Karpas-422 (cell line): ENCODE measurements around the gene CLSTN1. TPM values are rescaled to one million over a fixed set of nuclear protein-coding genes. Genes with fewer than 3 reads are reported as not detected.
"Not testable (repeated sequence)": the region's sequence is repeated elsewhere in the genome, so short reads cannot be mapped to it uniquely, and the experiment has no call there.

Source experiments
- DNase-seq: peaks from one replicate; pipeline ENCODE4 v3.0.0-alpha.2; 2015
- H2AFZ ChIP-seq: fragments of 200-600 bp; sonication (generic); 2 replicates; pipeline ENCODE4 v1.6.1; 2014; ENCODE audit warnings: antibody characterized with exemption, low read length, mixed read lengths
- H3K27ac ChIP-seq: fragments of 200-600 bp; sonication (generic); 2 replicates; pipeline ENCODE4 v1.5.1; 2014; ENCODE audit warnings: mild to moderate bottlenecking, low read length, moderate library complexity
- H3K27me3 ChIP-seq: fragments of 200-600 bp; sonication (generic); 2 replicates; pipeline ENCODE4 v1.6.1; 2014; ENCODE audit warnings: low read length, mixed read lengths
- H3K36me3 ChIP-seq: fragments of 200-600 bp; sonication (generic); 2 replicates; pipeline ENCODE4 v1.6.1; 2014; ENCODE audit warnings: low read length, mixed read lengths; ENCODE audit not compliant: insufficient read depth
- H3K4me1 ChIP-seq: fragments of 200-600 bp; sonication (generic); 2 replicates; pipeline ENCODE4 v1.6.1; 2014; ENCODE audit warnings: mild to moderate bottlenecking, low read length, mixed read lengths
- H3K4me2 ChIP-seq: fragments of 200-600 bp; sonication (generic); 2 replicates; pipeline ENCODE4 v1.6.1; 2014; ENCODE audit warnings: low read length, low read depth, mild to moderate bottlenecking; ENCODE audit not compliant: poor library complexity, severe bottlenecking
- H3K4me3 ChIP-seq: fragments of 200-600 bp; sonication (generic); 2 replicates; pipeline ENCODE4 v1.5.1; 2014; ENCODE audit warnings: mild to moderate bottlenecking, antibody characterized with exemption, low read length, mixed read lengths
- H3K79me2 ChIP-seq: fragments of 200-600 bp; sonication (generic); 2 replicates; pipeline ENCODE4 v1.6.1; 2014; ENCODE audit warnings: mild to moderate bottlenecking, low read length, mixed read lengths
- H3K9ac ChIP-seq: fragments of 200-600 bp; sonication (generic); 2 replicates; pipeline ENCODE4 v1.6.0; 2014; ENCODE audit warnings: low read length
- H3K9me2 ChIP-seq: fragments of 200-600 bp; sonication (generic), shearing (Covaris generic); replicated peaks from 2 replicates; pipeline ENCODE4 v1.6.0; 2014; ENCODE audit warnings: mild to moderate bottlenecking, low read length, moderate library complexity; ENCODE audit not compliant: insufficient read depth
- H3K9me3 ChIP-seq: fragments of 300-700, 200-600 bp; sonication (generic); 2 replicates; pipeline ENCODE4 v1.6.1; 2014; ENCODE audit warnings: low read length, mixed read lengths
- H4K20me1 ChIP-seq: fragments of 200-600 bp; sonication (generic); 2 replicates; pipeline ENCODE4 v1.6.1; 2014; ENCODE audit warnings: mild to moderate bottlenecking, antibody characterized with exemption, low read length, low read depth; ENCODE audit not compliant: insufficient read depth
- total RNA-seq: library from RNA; depleted of rRNA; stranded (reverse); fragments of >200 nt; shearing (Covaris generic); gene quantifications from 2 replicates; pipeline ENCODE4 v1.2.3, GENCODE V29; 2014; ENCODE audit warnings: low replicate concordance

Gene CLSTN1
- total RNA-seq, 1 experiment from 2014 or later = 52.0 TPM

DNA sequence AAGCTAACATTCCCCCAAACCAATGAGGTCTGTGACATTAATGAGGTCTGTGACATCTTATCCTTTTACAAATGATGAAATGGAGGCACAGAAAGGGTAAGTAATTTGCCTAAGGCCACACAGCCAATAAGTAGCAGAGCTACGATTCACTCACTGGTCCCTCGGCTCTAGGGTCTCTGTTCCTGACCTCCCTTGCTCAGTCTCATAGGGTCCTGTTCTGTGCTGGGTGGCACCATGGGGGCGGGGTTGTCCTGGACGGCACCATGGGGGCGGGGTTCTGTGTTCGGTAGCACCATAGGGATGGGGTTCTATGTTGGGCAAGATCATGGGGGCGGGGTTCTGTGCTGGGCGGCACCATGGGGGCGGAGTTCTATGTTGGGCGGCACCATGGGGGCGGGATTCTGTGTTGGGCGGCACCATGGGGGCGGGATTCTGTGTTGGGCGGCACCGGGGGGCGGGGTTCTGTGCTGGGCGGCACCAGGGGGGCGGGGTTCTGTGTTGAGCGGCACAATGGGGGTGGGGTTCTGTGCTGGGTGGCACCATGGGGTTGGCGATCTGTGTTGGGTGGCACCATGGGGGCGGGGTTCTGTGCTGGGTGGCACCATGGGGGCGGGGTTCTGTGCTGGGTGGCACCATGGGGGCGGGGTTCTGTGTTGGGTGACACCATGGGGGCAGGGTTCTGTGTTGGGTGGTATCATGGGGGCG, 55.6 kb downstream of the CLSTN1 start:
- no peak overlapping the region for H3K4me2 ChIP-seq
- H3K27ac ChIP-seq = no peak overlapping the region
- no peaks in the 10 kb centered on the region for H3K27me3 ChIP-seq
- H4K20me1 ChIP-seq = peaks cover 18% of the 10 kb centered on the region; the same call in 1 of the 2 replicates
- peaks cover 78% of the 10 kb centered on the region for H3K79me2 ChIP-seq
- no peaks in the 10 kb centered on the region for H3K9me2 ChIP-seq
- no peak overlapping the region for H3K9ac ChIP-seq
- no peak overlapping the region for H2AFZ ChIP-seq
- H3K4me3 ChIP-seq = no peak overlapping the region
- H3K4me1 ChIP-seq = peaks cover 3% of the 10 kb centered on the region; the same call in 1 of the 2 replicates
- H3K9me3 ChIP-seq = no peaks in the 10 kb centered on the region
- H3K36me3 ChIP-seq = peaks cover 15% of the 10 kb centered on the region; the same call in 1 of the 2 replicates
- peak; percentile 81 for DNase-seq

GRCh38 chr1:9766759-9767442, 56.9 kb downstream of the CLSTN1 start:
- H4K20me1 ChIP-seq = peaks cover 18% of the 10 kb centered on the region; the same call in 1 of the 2 replicates
- no peak overlapping the region for H3K4me3 ChIP-seq
- H2AFZ ChIP-seq = no peak overlapping the region
- H3K27ac ChIP-seq = no peak overlapping the region
- peaks cover 74% of the 10 kb centered on the region for H3K79me2 ChIP-seq
- H3K9me3 ChIP-seq = no peaks in the 10 kb centered on the region
- H3K4me1 ChIP-seq = peaks cover 3% of the 10 kb centered on the region; the same call in 1 of the 2 replicates
- DNase-seq = no peak
- H3K9me2 ChIP-seq = no peaks in the 10 kb centered on the region
- H3K36me3 ChIP-seq = 0 out of 2 replicates have a peak, but pooled peaks cover 6% of the 10 kb centered on the region
- no peak overlapping the region for H3K4me2 ChIP-seq
- H3K27me3 ChIP-seq = no peaks in the 10 kb centered on the region
- H3K9ac ChIP-seq = no peak overlapping the region

GRCh38 chr1:9764550-9764949, 59.2 kb downstream of the CLSTN1 start:
- Histone ChIP-seq H3K4me2 (no peak overlapping the region), H3K79me2 (peaks cover 84% of the 10 kb centered on the region), H3K27me3 (no peaks in the 10 kb centered on the region), H3K4me1 (peaks cover 25% of the 10 kb centered on the region), H3K9me2 (no peaks in the 10 kb centered on the region), H3K4me3 (no peak overlapping the region), H2AFZ (no peak overlapping the region), H3K9ac (no peak overlapping the region), H3K9me3 (no peaks in the 10 kb centered on the region), H4K20me1 (peaks cover 23% of the 10 kb centered on the region; the same call in 1 of the 2 replicates), H3K27ac (no peak overlapping the region), H3K36me3 (0 out of 2 replicates have a peak, but pooled peaks cover 2% of the 10 kb centered on the region)
- DNase-seq = no peak

DNA sequence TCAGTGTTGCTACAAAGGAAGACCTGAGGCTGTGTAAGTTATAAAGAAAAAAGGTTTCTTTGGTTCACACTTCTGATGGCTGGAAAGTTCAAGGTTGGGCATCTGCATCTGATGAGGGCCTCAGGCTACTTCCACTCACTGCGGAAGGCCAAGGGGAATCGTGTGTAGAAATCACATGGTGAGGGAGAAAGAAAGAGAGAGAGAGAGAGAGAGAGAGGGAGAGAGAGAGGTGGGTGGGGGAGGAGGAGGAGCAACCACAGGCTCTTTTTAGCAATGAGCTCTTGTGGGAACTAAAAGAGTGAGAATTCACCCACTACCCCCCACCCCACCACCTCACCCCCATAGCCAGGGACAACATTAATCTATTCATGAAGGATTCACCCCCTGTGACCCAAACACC, 59.9 kb downstream of the CLSTN1 start:
- H3K36me3 ChIP-seq = 0 out of 2 replicates have a peak, but pooled peaks cover 2% of the 10 kb centered on the region
- H3K9ac ChIP-seq = no peak overlapping the region
- no peak overlapping the region for H3K4me2 ChIP-seq
- H2AFZ ChIP-seq = no peak overlapping the region
- H3K4me3 ChIP-seq = no peak overlapping the region
- no peaks in the 10 kb centered on the region for H3K27me3 ChIP-seq
- no peak overlapping the region for H3K27ac ChIP-seq
- peaks cover 84% of the 10 kb centered on the region for H3K79me2 ChIP-seq
- H3K9me3 ChIP-seq = no peaks in the 10 kb centered on the region
- DNase-seq = no peak
- peaks cover 27% of the 10 kb centered on the region for H3K4me1 ChIP-seq
- peaks cover 23% of the 10 kb centered on the region; the same call in 1 of the 2 replicates for H4K20me1 ChIP-seq
- no peaks in the 10 kb centered on the region for H3K9me2 ChIP-seq

- not testable (repeated sequence) for DNase-seq, H3K9me3 ChIP-seq, H3K36me3 ChIP-seq, H3K9me2 ChIP-seq, H3K4me2 ChIP-seq, H3K27me3 ChIP-seq, H2AFZ ChIP-seq, H3K27ac ChIP-seq, H3K4me3 ChIP-seq, H3K9ac ChIP-seq
- H4K20me1 ChIP-seq = peaks cover 19% of the 10 kb centered on the region; the same call in 1 of the 2 replicates
- H3K79me2 ChIP-seq = peaks cover 91% of the 10 kb centered on the region
- H3K4me1 ChIP-seq = peaks cover 24% of the 10 kb centered on the region
These were observed 61.3 kb downstream of the CLSTN1 start for GRCh38 chr1:9762446-9762845.

- no peak for DNase-seq
- Histone ChIP-seq H3K9me2 (no peaks in the 10 kb centered on the region), H3K27me3 (no peaks in the 10 kb centered on the region), H3K79me2 (peaks cover 88% of the 10 kb centered on the region), H3K4me2 (no peak overlapping the region), H2AFZ (no peak overlapping the region), H3K27ac (no peak overlapping the region), H3K4me1 (peaks cover 24% of the 10 kb centered on the region), H4K20me1 (peaks cover 16% of the 10 kb centered on the region; the same call in 1 of the 2 replicates), H3K9me3 (no peaks in the 10 kb centered on the region), H3K9ac (no peak overlapping the region), H3K4me3 (no peak overlapping the region), H3K36me3 (0 out of 2 replicates have a peak, but pooled peaks cover 2% of the 10 kb centered on the region)
These were observed 61.9 kb downstream of the CLSTN1 start for GRCh38 chr1:9761855-9762254.

DNA sequence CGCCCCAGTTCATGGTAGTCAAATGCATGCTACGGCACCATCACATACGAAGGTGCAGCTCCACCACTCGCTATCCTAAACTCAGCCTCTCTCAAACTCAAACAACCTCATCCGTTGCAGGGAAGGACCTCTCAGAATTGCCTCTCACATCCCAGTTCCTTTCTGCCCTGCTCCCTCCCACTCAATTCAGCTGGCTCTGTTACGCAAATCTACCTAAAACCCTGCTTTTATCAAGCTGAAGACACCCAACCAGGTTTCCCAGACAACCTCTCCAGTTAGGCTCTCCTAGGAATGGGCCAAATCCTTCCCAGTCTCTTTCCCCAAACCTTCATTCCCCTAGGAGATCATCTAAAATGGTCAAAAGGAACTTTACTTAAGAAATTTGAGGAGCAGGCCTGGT, 62.9 kb downstream of the CLSTN1 start:
- H3K79me2 ChIP-seq = peaks cover 85% of the 10 kb centered on the region
- H3K9me2 ChIP-seq = no peaks in the 10 kb centered on the region
- 0 out of 2 replicates have a peak, but pooled peaks cover 2% of the 10 kb centered on the region for H3K36me3 ChIP-seq

DNA sequence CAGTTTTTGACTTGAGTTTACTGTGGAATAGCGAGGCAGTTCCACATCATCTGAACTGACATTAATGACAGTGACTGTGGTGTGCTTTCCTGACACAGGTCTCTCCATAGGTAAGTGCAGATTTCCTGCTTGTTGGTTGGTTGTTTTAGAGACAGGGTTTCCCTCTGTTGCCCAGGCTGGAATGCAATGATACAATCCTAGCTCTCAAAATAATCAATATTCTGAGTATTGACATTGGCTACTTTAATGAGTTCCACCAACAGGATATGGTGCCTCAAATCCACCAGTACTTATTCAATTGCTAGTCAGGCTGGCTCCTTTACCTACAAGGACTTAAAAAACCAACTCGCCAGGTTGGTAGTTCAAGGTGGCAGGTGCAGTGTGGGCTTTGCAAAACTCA, 63.8 kb downstream of the CLSTN1 start:
- Histone ChIP-seq H3K4me1 (peaks cover 24% of the 10 kb centered on the region), H3K79me2 (peaks cover 85% of the 10 kb centered on the region), H3K9me2 (no peaks in the 10 kb centered on the region), H4K20me1 (peaks cover 15% of the 10 kb centered on the region; the same call in 1 of the 2 replicates), H3K4me3 (no peak overlapping the region), H3K4me2 (no peak overlapping the region), H3K9me3 (no peaks in the 10 kb centered on the region), H3K27me3 (no peaks in the 10 kb centered on the region), H3K27ac (peak overlapping the region; percentile 20), H3K9ac (no peak overlapping the region), H2AFZ (no peak overlapping the region), H3K36me3 (peaks cover 5% of the 10 kb centered on the region; the same call in 1 of the 2 replicates)
- no peak for DNase-seq

More for the DNA sequence above, 62.9 kb downstream of the CLSTN1 start:
- H3K27me3 ChIP-seq = no peaks in the 10 kb centered on the region
- no peak overlapping the region for H3K9ac ChIP-seq
- no peak for DNase-seq
- peaks cover 24% of the 10 kb centered on the region for H3K4me1 ChIP-seq
- H4K20me1 ChIP-seq = peaks cover 14% of the 10 kb centered on the region; the same call in 1 of the 2 replicates
- no peak overlapping the region for H3K4me3 ChIP-seq
- H3K4me2 ChIP-seq = no peak overlapping the region
- H3K27ac ChIP-seq = no peak overlapping the region
- no peaks in the 10 kb centered on the region for H3K9me3 ChIP-seq
- no peak overlapping the region for H2AFZ ChIP-seq
